Stimulated activated CD4-positive, alpha-beta T cell treated with anti-CD3 and anti-CD28 coated beads, TNF-alpha, amount 100 ng/mL, for 24 hours (primary cell): ENCODE measurements around the gene ARID5B.
"Not testable (repeated sequence)": the region's sequence is repeated elsewhere in the genome, so short reads cannot be mapped to it uniquely, and the experiment has no call there.

Source experiments
- DNase-seq, 3 experiments: peaks; one replicate each; pipeline ENCODE4 v3.0.0-alpha.2; 2020; ENCODE audit warnings: low read depth in 3 of 3

The ARID5B gene

GRCh38 chr10:62011558-62011957 lies 110.1 kb downstream of the ARID5B start:
- no peak for DNase-seq

- DNase-seq = no peak
These were observed 110.8 kb downstream of the ARID5B start for GRCh38 chr10:62012318-62012717.

DNA sequence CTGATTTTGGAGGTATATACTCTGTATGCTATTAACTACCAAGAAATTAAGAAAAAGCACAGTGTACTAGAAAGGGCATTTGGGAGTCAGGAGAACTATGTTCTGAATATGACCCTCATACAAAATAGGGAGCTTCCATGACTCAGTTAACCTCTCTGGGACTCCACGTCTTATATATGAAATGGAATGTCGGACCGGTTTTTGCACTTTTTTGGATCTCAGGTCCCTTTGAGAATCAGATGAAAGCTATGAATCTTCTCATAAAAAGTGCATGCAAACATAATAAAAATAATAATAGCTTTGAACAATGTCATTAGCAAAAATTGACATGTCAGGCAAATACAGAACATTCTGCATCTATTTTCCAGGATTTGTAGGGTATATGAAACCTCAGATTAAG lies 113.0 kb downstream of the ARID5B start:
- DNase-seq = no peak

DNA sequence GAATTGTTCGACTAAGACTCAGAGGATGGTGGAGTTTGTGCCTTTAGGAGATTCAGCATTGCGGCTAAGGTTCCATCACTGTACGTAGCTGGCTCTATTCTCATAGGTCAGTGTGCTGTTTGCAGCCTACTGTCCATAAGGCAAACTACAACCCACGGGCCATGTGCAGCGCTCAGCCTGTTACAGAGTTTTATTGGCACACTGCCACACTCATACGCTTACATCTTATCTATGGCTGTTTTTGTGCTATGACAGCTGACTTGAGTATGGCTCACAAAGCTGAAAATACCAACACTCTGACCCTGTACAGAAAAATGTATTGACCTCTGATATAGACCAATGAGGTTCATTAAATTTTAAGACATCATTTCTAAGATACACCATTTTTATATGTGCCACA lies 114.5 kb downstream of the ARID5B start:
- no peak for DNase-seq

GRCh38 chr10:62016623-62017490 lies 115.4 kb downstream of the ARID5B start:
- DNase-seq = no peak

- no peak for DNase-seq
These were observed 116.0 kb downstream of the ARID5B start for GRCh38 chr10:62017491-62017870.

- no peak for DNase-seq
These were observed 116.8 kb downstream of the ARID5B start for GRCh38 chr10:62018131-62018911.

DNA sequence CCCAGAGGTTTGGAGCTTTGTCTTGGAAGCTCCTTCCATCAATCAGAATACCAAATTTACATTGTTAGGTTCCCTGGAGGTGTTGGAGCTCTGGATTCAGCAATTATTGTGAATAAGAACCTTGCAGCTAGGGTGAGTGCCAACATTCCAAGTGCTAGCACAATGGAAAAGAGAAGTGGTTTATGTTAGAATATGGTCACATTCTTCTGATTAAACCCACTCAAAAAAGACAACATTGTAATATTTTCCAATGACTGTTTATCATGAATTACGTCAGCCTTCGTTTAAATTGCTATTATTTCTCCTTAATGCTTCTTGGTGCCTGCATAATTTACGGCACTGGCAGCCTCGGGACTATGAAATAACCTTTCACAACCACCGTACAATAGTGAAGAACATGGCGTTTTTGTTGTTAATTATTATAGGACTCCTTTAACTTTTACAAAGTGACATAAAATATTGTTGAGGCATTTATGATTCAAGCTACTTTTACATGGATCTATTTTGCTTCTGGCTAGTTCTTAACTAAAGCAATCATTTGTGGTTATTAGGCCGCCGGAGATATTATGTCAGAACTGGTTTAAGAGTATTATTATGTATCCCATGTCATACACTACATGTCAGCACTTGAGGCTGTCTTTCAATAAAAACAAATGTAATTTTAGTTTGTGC lies 117.7 kb downstream of the ARID5B start:
- DNase-seq = no peak

DNA sequence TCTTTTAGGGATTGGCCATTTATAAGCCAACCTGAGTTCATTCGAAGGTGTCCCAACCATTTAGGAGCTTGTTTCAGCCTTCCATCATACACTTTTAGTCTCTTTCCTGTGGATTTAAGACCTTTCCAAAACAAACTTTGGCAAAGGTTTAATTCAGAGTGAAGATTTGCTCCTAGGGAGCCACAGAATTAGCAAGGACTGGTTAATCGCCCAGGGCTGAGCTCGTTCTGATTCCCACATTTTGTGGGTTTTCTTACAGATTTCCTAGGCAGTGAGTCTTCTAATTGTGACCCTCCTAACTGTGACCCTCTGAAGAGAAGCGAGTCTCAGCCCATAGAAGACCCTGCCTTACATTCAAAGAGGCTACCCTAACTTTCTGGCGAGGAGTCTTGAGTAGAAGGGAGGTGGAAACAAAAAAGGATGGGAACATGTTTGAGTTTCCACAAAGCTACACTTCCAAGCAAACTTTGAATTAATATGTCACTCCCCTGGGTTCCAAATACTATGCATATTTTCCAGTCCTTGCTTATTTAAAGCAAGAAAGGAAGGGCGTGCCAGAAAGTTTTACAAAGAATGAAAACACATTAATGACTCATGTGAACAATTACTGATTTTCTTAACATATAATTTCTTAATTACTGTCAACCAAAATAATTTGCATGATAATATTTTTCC lies 118.3 kb downstream of the ARID5B start:
- no peak for DNase-seq

DNA sequence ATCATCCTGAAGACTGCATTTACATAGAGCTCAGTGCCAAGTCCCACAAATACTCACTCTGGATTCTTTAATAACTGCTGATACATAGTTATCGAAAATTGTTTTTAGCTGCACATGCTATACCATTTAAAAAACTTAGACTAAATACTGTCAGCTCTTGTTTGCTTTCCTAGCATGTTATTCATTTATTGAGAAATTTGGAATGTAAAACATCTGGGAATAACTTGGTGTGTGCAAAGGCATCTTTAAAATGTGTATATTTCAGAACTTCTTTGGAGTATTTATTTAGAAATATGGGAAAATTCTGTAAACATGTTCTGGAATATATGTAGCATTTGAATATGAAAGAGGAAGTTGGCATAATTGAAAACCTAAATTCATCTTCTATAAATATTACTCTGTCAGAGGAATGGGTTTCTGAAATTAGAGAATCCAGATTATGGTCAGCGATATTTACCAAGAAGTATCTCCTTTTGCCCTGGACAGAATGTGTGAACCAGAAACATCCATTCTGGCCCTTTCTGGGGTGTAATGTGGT lies 119.7 kb downstream of the ARID5B start:
- no peak for DNase-seq

DNA sequence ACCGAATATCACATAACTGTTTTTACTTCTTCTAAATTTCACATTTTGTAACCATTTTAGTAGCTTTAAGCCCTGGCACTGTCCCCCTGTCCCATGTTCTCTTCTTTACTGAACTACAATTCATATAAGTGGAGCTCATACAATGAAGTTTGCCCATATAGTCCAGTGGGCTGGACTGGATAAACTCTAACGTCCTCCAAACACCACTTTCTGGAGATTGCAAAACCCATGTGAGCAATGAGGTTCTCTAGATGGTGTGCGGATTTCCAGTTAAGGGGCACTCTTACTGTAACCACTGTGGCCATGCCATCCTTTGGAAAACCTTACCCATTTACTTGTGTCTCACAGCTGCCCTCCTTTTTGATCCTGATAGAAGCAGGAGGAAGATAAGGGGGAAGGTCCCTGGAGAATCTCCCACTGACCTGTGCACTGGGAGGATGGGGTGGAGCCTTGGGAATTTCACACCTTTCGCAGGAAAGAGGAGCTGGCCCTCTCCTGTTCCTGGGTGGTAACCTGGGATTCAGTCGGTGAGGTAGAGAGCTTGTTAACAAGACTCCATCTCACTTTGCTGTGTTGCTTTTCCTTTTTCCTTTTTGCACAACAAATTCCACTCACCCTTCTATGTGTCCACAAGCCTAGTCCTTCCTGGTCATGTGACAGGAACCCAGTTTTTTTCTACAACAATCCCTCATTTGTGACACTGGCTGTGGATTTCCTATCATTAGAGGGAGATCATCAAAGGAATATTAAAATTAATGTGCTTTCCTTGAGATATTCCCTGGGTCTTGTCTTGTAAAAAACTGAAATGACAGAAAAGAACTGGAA lies 120.7 kb downstream of the ARID5B start:
- no peak for DNase-seq

GRCh38 chr10:62022830-62023229 lies 121.3 kb downstream of the ARID5B start:
- DNase-seq = no peak

DNA sequence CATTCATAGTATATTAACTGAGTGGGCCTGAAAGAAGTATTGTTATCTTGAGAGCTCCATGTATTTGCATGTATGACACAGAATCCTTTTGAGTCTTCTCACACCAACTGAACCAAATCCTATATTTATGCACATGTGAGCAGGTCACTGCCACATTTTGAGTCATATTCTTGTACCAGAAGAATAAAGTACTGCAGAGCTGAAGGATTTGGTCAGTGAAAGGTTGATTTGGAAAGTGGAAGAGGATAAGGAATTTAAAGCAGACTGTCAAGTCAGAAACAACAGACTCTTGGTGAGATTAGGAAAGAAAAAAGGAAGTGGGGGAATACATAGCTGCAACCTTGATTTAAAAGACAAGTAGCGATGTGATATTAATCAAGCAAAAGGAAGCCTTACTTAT lies 121.8 kb downstream of the ARID5B start:
- DNase-seq = no peak

DNA sequence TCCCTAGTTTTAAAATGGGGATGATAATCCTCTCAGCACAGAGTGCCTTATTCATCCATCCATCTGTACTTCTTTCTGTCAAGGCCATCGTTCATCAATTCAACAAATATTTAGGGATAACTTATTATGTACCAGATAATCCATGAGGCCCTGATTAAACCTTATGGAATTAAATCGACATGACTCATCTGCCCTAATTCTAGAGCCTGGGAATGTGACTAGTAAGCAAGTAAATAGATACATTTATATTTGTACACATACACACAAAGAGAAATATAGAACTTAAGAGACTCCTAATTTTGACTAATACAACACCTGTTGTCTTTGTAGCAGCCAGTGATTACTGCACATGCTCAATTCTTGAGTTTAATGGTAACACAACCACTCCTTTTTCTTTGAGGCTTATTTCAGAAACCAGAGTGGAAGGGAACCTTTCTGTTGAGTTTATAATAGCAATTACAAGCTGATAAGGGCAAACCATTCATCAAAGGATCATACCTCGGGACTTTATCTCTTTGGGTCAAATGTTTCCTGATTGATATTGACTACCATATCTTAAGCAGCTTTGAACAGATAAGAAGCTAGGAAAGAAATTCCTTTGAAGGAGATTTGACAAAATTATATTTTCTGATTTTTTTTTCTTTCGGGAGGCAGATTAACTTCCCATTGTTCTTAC lies 122.7 kb downstream of the ARID5B start:
- DNase-seq = no peak

- DNase-seq = no peak
These were observed 123.8 kb downstream of the ARID5B start for GRCh38 chr10:62025134-62025794.

- DNase-seq = no peak
These were observed 124.7 kb downstream of the ARID5B start for GRCh38 chr10:62025901-62026879.

DNA sequence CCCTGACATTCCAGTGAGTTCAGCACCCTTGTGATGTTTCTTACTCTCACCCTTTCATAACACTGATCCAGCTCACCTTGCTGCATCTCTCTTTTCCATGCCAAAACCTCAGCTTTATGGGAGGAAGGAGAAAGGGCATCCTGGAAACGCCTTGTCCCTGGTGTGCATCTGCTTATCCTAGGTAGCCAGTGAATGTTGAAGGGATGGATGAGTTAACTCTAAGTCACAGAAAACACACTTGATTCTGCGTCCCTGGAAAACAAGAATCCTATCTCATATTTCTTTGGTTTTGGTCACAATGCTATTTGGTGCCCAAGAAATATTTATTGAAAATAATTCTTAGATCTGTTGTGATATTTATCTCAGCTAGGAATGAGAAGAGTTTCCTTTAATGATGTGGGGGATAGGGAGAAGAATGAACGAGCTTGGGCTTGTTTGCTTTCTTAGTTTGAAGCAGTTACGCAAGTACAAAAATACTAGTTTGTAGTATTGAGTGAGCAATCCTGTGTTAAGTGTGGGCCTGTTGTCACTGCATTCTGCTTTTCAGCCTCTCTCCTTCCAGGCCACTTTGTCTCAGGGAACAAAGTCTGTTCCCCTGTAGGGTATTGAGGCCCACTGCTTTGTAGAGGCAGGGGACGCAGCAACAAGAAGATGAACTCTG lies 126.5 kb downstream of the ARID5B start:
- DNase-seq = no peak

DNA sequence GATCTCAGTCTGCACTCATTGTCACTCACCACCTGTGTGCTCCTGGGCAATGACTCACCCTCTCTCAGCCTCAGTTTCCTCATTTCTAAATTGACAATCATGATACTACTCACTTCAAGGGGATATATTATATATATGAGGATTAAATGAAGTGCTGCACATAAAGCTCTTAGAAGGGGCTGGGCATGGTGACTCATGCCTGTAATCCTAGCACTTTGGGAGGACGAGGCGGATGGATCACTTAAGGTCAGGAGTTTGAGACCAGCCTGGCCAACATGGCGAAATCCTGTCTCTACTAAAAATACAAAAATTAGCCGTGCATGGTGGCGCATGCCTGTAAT lies 127.0 kb downstream of the ARID5B start:
- not testable (repeated sequence) for DNase-seq
